ENCODE results near the gene PMM2.

PMM2 gene

GRCh38 chr16:8887431-8887765 lies 89.8 kb downstream of the PMM2 start:
- no peak overlapping the region for H3K4me3 ChIP-seq
- no peak overlapping the region for H3K27ac ChIP-seq
- DNase-seq (ENCODE audit: low read depth, low spot score) = no peak
- H3K9ac ChIP-seq (ENCODE audit: insufficient read length) = no peak overlapping the region
- H3K9me3 ChIP-seq (ENCODE audit: low read depth, low read length) = no peaks in the 10 kb centered on the region
- H3K36me3 ChIP-seq (ENCODE audit: insufficient read depth, low read length) = peaks cover 23% of the 10 kb centered on the region
- TF ChIP-seq FOXP2 (optimal IDR thresholded peaks at IDR 0.05; ENCODE audit: control extremely low read depth, extremely low read length, insufficient read depth) (no peak), POLR2AphosphoS5 (IDR thresholded peaks at IDR 0.05; ENCODE audit: borderline replicate concordance, low read depth, low read length) (no peak), EZH2 (IDR thresholded peaks at IDR 0.05) (no peak)

GRCh38 chr16:8887952-8888560 lies 90.4 kb downstream of the PMM2 start:
- no peak for DNase-seq (ENCODE audit: low read depth, low spot score)
- Histone ChIP-seq H3K36me3 (ENCODE audit: insufficient read depth, low read length) (peaks cover 28% of the 10 kb centered on the region), H3K4me3 (no peak overlapping the region), H3K9ac (ENCODE audit: insufficient read length) (no peak overlapping the region), H3K9me3 (ENCODE audit: low read depth, low read length) (no peaks in the 10 kb centered on the region), H3K27ac (no peak overlapping the region)
- TF ChIP-seq FOXP2 (optimal IDR thresholded peaks at IDR 0.05; ENCODE audit: control extremely low read depth, extremely low read length, insufficient read depth) (no peak), EZH2 (IDR thresholded peaks at IDR 0.05) (no peak), POLR2AphosphoS5 (IDR thresholded peaks at IDR 0.05; ENCODE audit: borderline replicate concordance, low read depth, low read length) (no peak)

GRCh38 chr16:8888951-8889892 lies 91.6 kb downstream of the PMM2 start:
- H3K9ac ChIP-seq (ENCODE audit: insufficient read length) = no peak overlapping the region
- H3K36me3 ChIP-seq (ENCODE audit: insufficient read depth, low read length) = peaks cover 40% of the 10 kb centered on the region
- no peak for DNase-seq (ENCODE audit: low read depth, low spot score)
- H3K9me3 ChIP-seq (ENCODE audit: low read depth, low read length) = no peaks in the 10 kb centered on the region
- H3K4me3 ChIP-seq = no peak overlapping the region
- no peak for TF ChIP-seq POLR2AphosphoS5 (IDR thresholded peaks at IDR 0.05; ENCODE audit: borderline replicate concordance, low read depth, low read length)
- TF ChIP-seq EZH2 (IDR thresholded peaks at IDR 0.05) = no peak
- H3K27ac ChIP-seq = no peak overlapping the region

- H3K4me3 ChIP-seq = no peak overlapping the region
- DNase-seq (ENCODE audit: low read depth, low spot score) = no peak
- no peak for TF ChIP-seq FOXP2 (optimal IDR thresholded peaks at IDR 0.05; ENCODE audit: control extremely low read depth, extremely low read length, insufficient read depth)
- no peak for TF ChIP-seq EZH2 (IDR thresholded peaks at IDR 0.05)
- no peak; the same call in 1 of the 2 replicates for TF ChIP-seq POLR2AphosphoS5 (IDR thresholded peaks at IDR 0.05; ENCODE audit: borderline replicate concordance, low read depth, low read length)
- no peak overlapping the region for H3K9ac ChIP-seq (ENCODE audit: insufficient read length)
- no peaks in the 10 kb centered on the region for H3K9me3 ChIP-seq (ENCODE audit: low read depth, low read length)
- H3K27ac ChIP-seq = no peak overlapping the region
- H3K36me3 ChIP-seq (ENCODE audit: insufficient read depth, low read length) = peaks cover 48% of the 10 kb centered on the region
Measured at GRCh38 chr16:8889893-8890548, 92.4 kb downstream of the PMM2 start.

- H3K36me3 ChIP-seq (ENCODE audit: insufficient read depth, low read length) = peaks cover 53% of the 10 kb centered on the region
- no peak overlapping the region for H3K4me3 ChIP-seq
- no peak overlapping the region for H3K27ac ChIP-seq
- H3K9ac ChIP-seq (ENCODE audit: insufficient read length) = no peak overlapping the region
- no peaks in the 10 kb centered on the region for H3K9me3 ChIP-seq (ENCODE audit: low read depth, low read length)
- TF ChIP-seq FOXP2 (optimal IDR thresholded peaks at IDR 0.05; ENCODE audit: control extremely low read depth, extremely low read length, insufficient read depth) (no peak), EZH2 (IDR thresholded peaks at IDR 0.05) (no peak), POLR2AphosphoS5 (IDR thresholded peaks at IDR 0.05; ENCODE audit: borderline replicate concordance, low read depth, low read length) (no peak)
- DNase-seq (ENCODE audit: low read depth, low spot score) = no peak
Measured at GRCh38 chr16:8890549-8890921, 92.9 kb downstream of the PMM2 start.

GRCh38 chr16:8892101-8892575 lies 94.5 kb downstream of the PMM2 start:
- Histone ChIP-seq H3K9me3 (ENCODE audit: low read depth, low read length) (no peaks in the 10 kb centered on the region), H3K4me3 (no peak overlapping the region), H3K27ac (0 out of 2 replicates have a peak overlapping the region, but pooled peaks have one; percentile 26), H3K36me3 (ENCODE audit: insufficient read depth, low read length) (peaks cover 68% of the 10 kb centered on the region), H3K9ac (ENCODE audit: insufficient read length) (no peak overlapping the region)
- DNase-seq (ENCODE audit: low read depth, low spot score) = no peak
- TF ChIP-seq FOXP2 (optimal IDR thresholded peaks at IDR 0.05; ENCODE audit: control extremely low read depth, extremely low read length, insufficient read depth) = no peak
- no peak for TF ChIP-seq POLR2AphosphoS5 (IDR thresholded peaks at IDR 0.05; ENCODE audit: borderline replicate concordance, low read depth, low read length)
- TF ChIP-seq EZH2 (IDR thresholded peaks at IDR 0.05) = no peak

- Histone ChIP-seq H3K36me3 (ENCODE audit: insufficient read depth, low read length) (peaks cover 78% of the 10 kb centered on the region), H3K27ac (0 out of 2 replicates have a peak overlapping the region, but pooled peaks have one; percentile 46), H3K4me3 (no peak overlapping the region), H3K9me3 (ENCODE audit: low read depth, low read length) (no peaks in the 10 kb centered on the region), H3K9ac (ENCODE audit: insufficient read length) (no peak overlapping the region)
- TF ChIP-seq EZH2 (IDR thresholded peaks at IDR 0.05) (no peak), POLR2AphosphoS5 (IDR thresholded peaks at IDR 0.05; ENCODE audit: borderline replicate concordance, low read depth, low read length) (no peak), FOXP2 (optimal IDR thresholded peaks at IDR 0.05; ENCODE audit: control extremely low read depth, extremely low read length, insufficient read depth) (no peak)
- DNase-seq (ENCODE audit: low read depth, low spot score) = no peak
Measured at GRCh38 chr16:8893426-8893825, 95.8 kb downstream of the PMM2 start.

Measured in SK-N-MC (cell line).